Measurements from ENCODE around the gene HS3ST4.
A peak's percentile ranks its signal among the peaks of the same experiment; 100 is the strongest.
"Not testable (repeated sequence)": the region's sequence is repeated elsewhere in the genome, so short reads cannot be mapped to it uniquely, and the experiment has no call there.

HS3ST4 gene

DNA sequence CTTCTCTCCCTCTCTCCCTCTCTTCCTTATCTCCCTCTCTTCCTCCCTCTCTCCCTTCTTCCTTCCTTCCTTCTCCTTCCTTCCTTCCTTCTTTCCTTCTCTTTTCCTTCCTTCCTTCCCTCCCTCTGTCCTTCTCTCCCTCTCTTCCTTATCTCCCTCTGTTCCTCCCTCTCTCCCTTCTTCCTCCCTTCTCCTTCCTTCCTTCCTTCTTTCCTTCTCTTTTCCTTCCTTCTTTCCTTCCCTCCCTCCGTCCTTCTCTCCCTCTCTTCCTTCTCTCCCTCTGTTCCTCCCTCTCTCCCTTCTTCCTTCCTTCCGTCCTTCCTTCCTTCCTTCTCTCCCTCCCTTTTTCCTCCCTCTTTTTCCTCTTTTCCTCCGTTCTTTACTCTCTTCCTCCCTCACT lies 38.6 kb downstream of the HS3ST4 start:
- DNase-seq: no peak

DNA sequence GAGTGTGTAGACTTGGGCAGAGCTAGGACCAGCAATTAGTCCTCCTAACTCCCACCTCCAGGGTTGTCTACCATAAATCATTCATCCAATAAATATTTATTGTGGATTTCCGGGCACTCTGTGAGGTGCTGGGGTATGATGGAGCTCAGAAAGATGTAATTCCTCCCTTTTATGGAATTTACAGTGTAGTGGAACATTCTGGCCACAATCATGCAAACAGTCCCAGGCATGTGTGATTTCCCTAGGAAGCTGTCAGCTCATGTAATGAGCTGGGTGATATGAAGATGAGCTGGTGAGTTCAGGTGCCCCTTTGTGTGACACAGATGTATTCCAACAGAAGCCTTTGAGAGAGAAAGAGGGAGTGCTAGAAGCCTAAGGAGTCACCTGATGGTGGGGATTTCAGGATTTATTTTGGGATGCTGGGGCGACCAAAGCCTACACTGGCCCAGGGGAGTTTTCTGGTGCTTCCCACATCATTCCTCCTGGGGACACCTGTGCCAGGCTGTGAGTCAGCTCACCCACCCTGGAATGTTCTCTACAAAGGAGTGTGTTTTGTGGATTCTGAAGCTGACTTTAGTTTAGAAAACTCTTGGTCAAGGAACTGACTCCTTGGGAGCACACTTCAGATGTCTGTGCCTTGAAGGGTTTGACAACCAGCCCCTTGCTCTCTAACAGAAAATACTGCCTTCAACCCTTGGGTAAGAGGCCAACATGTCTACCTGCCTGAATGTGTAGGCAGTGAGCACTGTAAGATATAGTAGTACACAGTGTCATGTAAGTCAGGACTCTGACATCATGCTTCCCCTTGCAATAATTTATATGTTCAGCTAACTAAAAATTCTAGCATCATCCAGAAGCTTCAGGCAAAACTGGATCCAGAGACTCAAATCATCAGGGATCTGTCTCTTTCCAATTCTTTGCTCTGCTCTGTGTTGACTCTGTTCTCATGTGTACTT lies 42.9 kb downstream of the HS3ST4 start:
- DNase-seq: no peak

DNA sequence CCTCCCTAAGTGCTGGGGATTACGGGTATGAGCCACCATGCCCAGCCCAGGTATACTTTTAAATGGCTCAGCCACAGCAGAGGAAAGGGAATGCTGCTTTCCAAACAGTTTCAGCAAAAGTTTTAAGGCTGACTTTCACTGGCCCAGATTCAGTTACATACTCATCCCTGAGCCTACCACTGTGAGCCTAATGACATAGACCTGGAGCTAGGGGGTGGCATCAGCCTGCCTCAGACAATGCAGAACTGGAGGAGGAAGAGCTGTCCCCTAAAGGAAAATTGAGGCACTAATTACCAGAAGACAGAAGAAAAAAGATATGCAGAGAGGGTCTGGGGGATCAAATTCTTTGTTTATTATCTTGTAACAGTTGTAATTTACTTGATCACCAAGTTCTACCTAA lies 43.9 kb downstream of the HS3ST4 start:
- no peak for DNase-seq

DNA sequence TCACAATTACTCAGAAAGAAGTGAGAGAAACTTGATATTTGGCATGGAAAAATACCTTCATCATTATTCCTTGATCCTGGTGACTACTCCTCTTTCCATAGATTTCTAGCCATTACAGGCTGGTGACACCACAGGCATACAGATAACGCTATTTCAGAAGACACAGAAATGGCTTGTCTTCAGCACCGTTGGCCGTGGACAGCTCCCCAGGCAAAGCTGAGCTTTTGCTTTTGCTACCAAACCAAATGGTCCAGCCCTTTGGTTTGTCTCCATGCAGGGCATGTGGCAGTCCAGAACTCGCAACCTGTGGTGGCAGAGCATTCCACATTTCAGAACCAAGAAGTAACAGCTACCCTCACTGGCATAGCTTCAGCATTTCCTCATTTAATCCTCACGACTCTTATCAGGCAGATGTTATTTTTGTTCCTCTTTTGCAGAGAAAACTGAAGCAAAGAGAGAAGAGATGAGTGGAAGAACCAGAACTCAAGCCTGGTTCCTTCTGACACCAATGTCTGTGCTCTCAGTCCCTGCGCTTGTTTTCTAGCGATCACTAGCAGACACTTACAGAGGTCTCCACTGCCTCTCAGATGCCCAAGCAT lies 55.5 kb downstream of the HS3ST4 start:
- peak in 2 of 51 donors; percentile 1 for DNase-seq

DNA sequence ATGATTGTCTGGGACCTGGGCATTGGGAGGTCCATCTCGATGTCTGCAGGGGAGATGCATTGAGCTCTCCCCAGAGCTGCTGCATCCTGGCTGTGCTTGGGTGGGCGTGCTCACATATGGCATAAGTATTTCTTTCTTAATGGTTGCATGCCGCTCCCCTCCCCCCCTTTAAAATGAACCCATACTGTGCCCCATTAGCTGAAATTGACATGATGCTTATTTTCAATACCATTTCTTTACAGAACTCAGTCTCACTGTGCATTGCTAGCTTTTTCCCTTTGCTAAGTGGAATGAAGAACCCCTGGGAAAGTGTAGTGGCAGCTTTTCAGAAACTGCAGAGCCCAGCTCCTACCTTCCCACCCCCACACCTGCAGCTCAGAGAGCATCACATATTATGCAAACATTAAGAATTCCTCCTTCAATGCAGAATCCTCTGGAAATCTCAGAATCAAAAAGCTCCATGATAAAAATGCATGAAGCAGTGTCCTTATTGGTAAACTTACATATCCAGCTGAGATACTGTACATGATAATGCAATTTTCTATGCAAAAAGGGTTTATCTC lies 56.4 kb downstream of the HS3ST4 start:
- DNase-seq: no peak

DNA sequence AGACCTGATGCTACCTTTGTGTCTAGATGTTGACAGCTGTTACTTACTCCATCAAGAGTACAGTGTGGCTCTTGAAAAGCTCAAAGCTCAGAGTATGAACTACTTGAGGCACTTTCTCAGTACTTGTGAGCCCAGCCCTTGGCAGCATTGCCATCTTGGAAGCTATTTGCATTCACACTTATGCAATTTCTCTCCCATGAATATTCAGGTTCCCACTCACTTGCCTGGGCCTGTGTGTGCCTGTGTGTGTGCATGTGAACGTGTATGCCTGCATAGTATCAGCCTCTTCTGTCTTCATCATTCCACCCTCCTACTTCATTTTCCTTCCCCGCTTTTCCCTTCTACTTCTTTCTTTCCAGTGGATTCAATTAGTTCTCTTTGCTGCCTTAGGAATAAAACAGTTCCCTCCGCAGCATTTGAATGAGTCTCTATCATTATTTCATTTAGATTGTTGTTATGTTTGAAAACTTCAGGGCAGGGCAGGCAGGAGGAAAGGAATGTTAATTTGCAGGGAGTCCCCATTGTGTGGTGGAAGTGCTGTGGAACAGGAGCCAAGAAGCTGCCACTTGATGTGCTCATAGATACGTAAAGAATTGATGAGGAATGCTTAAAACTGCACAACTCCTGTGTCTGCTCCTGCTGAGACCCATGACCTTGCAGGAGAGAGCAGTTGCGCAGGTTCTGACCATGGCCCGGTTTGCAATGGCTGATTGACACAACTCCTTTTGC lies 58.9 kb downstream of the HS3ST4 start:
- DNase-seq: no peak

DNA sequence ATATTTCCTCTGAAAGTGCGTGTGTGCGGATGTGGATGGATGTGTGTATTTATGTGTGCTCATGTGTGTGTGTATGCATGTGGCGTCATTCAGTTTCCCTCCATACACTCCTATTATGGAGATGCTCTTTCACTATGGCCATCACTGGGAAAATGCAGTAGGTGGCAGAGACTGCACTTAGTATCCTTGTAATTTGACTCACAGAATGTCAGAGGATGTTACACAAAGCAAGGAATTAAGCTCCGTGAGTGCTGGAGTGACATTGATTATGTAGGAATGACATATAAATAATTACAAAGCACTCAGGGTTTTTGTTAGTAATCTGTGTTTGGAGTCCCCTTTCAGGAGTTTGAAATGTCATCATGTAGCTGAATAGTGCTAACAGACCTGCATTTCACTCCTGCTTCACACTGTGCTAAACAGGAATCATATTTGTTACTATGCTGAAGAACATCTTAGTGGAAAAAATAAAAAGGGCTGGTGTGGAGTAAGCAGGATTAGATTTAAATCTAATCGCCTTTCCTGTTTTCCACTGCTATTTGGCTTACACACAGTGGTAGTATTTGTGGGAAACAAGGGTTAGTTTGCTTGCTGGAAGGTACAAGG lies 59.6 kb downstream of the HS3ST4 start:
- DNase-seq: no peak

DNA sequence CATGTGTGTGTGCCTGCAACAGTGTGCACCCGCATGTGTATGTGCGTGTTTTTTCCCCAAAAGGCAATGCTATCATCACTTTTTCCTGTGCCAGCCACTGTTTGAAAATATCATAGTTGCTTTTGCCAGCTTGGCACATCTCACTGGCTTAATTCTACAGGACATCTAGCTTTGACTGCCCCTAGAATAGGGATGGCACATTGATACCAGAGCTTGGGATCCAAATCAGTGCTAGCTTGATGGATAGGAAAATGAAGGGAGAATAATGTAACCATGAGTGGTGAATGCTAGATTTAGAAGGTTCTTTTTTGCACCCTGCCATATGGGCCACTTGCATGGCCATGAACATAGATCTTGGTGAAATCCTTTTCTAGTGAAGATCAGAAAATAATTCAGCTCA lies 72.7 kb downstream of the HS3ST4 start:
- DNase-seq: no peak

DNA sequence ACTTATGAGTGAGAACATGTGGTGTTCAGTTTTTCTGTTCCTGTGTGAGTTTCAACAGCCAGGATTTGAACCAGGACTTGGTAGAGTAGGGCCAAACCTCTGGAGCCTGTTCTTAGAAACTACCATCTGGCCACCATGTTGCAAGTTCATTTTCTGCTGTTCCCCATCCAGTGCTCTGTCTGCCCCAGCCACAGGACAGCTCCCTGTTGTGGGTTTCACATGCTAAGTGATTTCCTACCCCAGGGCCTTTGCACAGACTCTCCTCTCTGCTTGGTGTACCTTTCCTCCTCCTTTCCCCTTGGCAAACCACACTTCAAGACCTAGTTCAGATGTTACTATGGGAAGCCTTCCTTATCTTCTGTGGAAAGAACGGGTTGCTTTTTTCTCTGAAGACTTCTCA lies 79.5 kb downstream of the HS3ST4 start:
- no peak for DNase-seq

DNA sequence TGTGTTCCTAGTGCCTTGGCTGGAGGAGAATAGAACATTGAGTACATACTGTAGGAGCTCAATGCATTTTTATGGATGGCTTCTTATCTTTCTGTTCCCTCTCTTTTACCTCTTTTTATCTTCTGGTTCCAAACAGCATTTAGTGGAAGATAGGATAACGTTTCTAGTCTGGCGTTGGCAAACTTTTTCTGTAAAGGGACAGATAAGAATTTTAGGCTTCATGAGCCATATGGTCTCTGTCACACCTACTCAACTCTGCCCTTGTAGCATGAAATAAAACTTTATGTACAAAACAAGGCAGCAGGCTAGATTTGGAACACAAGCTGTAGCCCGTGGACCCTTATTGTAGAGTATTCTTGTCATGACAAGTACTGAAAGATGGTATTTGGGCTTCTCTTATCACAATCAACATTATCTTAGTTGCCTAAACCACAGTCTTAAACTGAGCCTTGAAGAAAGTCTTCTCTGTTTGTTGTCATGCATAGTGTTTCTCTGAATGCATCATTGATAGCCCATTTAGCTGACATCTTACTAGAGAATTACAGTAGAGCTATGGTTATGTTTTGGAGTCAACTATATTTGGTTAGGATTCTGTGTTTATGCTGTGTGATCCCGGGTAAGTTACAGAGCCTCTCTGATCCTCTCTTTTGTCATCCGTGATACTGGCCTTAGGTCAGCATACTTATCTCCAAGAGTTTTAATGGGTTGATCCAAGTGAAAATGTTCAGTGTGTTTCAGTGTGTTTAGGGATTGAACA lies 80.2 kb downstream of the HS3ST4 start:
- no peak for DNase-seq

DNA sequence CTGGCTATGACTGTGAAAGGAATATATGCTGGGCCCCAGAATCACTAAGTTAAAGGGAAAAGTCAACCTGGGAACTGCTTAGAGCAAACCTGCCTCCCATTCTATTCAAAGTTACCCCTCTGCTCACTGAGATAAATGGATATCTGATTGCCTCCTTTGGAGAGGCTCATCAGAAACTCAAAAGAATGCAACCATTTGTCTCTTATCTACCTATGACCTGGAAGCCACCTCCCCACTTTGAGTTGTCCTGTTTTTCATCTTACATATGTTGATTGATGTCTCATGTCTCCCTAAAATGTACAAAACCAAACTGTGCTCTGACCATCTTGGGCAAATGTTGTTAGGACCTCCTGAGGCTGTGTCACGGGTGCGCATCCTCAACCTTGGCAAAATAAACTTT lies 84.5 kb downstream of the HS3ST4 start:
- not testable (repeated sequence) for DNase-seq

DNA sequence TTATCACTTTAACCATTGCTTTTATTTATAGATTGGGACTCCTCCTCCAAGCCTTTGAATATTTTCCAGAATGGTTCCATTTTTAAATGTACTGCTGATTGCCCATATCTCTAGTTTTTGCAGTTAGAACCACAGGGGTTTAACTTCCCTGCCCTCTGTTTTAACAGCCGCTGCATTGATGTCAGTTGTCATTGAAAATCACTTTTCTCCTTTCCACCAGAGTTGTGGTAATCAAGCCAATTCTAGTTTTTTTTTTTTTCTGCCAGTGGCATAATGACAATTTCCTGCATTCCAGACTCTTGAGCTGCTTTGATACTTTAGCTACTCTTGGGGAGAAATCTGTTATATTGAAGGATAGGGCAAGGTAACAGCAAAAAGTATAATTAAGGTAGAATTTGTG lies 91.5 kb downstream of the HS3ST4 start:
- DNase-seq: no peak

DNA sequence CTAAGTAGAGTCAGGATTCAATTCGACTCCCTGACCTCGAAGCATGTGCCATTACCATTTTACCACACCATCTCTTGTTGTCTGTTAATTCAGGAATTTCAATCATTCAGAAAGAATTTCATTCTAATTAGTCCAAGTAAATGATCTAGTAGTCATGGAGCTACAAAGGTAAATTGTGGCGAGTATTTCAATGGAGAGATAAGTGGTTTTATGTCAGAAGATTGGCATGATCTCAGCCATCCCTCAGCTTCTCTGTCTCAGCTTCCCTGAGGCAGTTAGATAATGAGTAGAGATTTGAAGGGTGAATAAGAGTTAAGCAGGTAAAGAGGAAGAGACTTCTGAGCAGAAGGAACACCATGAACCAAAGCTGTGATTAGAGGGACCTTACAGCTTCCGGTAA lies 93.6 kb downstream of the HS3ST4 start:
- no peak for DNase-seq

DNA sequence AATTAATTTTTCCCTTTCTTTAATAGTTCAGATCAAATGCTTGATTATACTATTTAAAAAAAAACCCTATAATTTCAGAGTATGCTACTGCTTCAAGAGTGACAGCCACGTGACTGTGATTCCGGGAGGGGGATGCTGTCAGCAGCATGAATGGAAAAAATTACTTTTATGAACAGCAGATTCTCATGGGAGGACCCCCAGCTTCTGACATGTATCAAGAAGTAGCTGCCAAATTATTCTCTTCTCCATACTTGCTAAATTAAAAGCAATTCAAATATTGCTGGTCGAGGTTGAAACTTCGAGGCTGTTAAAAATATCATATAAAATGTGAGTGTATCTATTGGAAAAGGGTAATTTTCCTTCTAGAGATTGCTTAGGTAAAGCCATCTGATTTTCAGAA lies 95.0 kb downstream of the HS3ST4 start:
- DNase-seq: no peak

DNA sequence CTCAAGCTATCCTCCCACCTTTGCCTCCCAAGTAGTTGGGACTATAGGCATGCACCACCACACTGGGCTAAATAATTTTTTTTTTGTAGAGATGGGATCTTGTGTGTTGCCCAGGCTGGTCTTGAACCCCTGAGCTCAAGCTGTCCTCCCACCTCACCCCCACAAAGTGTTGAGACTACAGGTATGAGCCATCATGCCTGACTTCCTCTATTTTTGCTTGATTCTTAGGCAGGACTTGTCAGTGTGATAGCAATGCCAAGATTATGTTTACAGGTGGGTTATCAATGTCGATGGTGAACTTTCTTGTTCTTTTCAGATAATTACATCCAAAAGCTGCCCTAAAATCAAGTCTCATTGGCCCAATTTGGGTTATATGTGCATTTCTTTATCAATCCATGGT lies 96.9 kb downstream of the HS3ST4 start:
- DNase-seq: no peak

DNA sequence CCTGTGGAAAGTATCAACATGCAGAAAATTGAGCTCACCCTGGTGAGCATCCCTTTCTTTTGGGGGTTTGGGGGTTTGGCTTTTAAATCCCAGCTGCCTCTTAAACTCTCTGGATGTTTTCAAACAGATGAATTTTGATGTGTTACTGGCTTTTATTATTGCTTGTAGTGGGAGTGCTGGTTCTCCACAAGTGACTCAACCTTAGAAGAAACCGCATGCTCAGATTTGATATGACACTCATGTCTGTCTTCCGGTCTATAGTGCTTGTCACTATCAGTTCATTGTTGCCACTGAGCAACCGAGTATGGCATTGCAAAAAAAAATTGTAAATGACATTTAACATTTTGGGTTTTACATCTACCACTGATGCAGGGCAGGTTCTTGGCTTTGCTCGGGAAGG lies 104.5 kb downstream of the HS3ST4 start:
- no peak for DNase-seq

DNA sequence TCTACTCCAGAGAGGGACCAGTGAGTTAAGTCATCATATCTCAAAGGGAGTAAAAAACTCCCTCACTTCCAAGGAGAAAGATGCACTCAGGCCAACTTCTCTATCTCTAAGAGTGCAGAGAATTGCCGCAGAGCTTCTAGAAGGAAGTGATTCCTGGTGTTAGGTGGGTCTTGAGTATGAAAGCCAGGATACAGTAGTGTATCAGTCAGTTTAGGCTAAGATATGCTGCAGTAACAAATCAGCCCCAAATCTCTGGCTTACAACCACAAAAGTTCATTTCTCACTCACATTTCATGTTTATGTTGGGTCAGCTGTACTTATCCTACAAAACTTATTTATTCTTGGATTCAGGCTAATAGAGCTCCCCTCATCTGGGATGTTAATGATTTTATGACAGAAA lies 106.3 kb downstream of the HS3ST4 start:
- DNase-seq: no peak

DNA sequence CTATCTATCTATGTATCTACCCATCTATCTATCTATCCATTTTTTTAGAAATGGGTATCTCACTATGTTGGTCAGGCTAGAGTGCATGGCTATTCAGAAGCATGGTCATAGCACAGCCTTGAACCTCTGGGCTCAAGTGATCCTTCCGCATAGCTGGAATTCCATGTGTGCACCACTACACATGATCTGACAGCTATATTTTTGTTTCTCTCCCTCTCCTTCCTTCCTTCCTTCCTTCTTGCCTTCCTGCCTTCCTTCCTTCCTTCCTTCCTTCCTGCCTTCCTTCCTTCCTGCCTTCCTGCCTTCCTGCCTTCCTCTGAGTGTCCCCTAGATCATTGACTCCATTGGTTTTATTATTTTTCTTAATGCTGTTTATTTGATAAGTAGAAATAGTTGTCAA lies 108.1 kb downstream of the HS3ST4 start:
- no peak for DNase-seq

DNA sequence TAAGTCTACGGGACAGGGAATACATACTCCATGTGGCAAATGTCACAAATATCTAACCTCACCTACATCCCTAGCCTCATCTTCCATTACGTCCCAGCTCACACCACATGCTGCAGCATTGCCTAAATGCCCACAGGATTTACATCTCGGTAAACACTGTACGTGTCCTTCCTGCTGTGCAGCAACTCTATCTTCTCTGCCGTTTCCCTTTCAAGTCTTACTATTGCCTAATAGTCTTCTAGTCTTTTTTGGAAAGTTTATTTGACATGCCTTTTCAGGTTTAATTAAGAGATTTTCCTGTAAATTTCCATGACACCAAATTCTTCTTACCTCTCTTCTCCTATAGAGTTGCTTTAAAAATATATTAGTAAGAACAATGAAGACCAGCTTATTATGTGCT lies 120.5 kb downstream of the HS3ST4 start:
- no peak for DNase-seq

DNA sequence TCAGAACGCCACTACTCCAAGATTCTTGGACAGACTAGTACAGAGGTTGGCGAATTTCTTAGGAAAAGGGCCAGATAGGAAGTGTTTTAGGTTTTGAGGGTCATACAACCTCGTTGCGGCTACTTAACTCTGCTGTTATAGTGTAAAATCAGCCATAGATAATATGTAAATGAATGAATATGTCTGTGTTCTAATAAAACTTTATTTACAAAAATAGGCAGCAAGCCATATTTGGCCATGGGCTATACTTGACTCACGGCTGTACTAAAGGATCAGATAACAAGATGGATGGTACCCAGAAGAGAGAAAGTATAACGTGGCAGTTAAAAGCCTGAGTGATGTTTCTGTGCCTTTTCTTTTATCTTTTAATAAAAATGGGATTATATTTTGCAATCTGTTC lies 125.5 kb downstream of the HS3ST4 start:
- DNase-seq: no peak

DNA sequence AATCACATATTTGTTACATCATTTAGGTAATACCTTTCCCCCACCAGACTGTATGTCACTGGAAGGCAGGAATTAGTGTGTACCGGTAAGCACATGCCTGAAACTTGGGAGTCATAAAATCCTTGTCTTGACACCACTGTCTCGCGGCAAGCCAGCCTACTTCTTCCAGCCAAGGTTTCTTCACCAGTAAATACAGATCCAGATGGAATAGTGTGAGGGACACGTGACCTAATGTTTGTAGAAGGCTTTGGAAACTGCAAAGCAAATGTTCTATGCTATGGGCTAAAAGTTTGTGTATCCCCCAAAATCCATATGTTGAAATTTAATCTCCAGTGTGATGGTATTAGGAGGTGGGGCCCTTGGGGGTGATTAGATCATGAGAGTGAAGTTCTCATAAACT lies 126.1 kb downstream of the HS3ST4 start:
- DNase-seq: no peak
